T-helper 17 cell (primary cell): Measurements from ENCODE around the gene GGT6. TPM values are rescaled to one million over a fixed set of nuclear protein-coding genes. Genes with fewer than 3 reads are reported as not detected.

ENCODE experiments used
- ATAC-seq: fragments of 150-1000 bp; cut with Tn5 transposase; 2 replicates; pipeline ENCODE4 v1.10.0; 2021; ENCODE audit warnings: mild to moderate bottlenecking, moderate library complexity
- DNase-seq, 3 donors: peaks; one replicate each; pipeline versions ENCODE4 v3.0.0 to v3.0.0-alpha.2; 2020 to 2021
- H3K9me3 ChIP-seq: one replicate; pipeline ENCODE4 v1.7.0; 2013; ENCODE audit warnings: low read length, mild to moderate bottlenecking; ENCODE audit not compliant: control insufficient read depth, poor library complexity, severe bottlenecking
- H3K27ac Mint-ChIP-seq: one replicate; pipeline ENCODE4 v1.8.0; 2022; ENCODE audit warnings: mild to moderate bottlenecking, moderate library complexity, mixed read lengths
- H3K27me3 Mint-ChIP-seq: one replicate; pipeline ENCODE4 v1.8.0; 2022; ENCODE audit warnings: mixed read lengths
- H3K36me3 Mint-ChIP-seq: one replicate; pipeline ENCODE4 v1.8.0; 2022; ENCODE audit warnings: low read depth, mixed read lengths
- H3K4me1 Mint-ChIP-seq: one replicate; pipeline ENCODE4 v1.8.0; 2022; ENCODE audit warnings: mild to moderate bottlenecking, mixed read lengths
- H3K4me3 Mint-ChIP-seq: one replicate; pipeline ENCODE4 v1.8.0; 2022; ENCODE audit warnings: mild to moderate bottlenecking, moderate library complexity, mixed read lengths
- total RNA-seq, 4 donors: library from RNA in 2 of 4; stranded (reverse) in 2 of 4; gene quantifications; one replicate each; pipeline ENCODE4 v1.2.3 and lab custom pipeline; 2022 to 2026

The GGT6 gene
- total RNA-seq, 2 donors from 2014 or later: not detected

DNA sequence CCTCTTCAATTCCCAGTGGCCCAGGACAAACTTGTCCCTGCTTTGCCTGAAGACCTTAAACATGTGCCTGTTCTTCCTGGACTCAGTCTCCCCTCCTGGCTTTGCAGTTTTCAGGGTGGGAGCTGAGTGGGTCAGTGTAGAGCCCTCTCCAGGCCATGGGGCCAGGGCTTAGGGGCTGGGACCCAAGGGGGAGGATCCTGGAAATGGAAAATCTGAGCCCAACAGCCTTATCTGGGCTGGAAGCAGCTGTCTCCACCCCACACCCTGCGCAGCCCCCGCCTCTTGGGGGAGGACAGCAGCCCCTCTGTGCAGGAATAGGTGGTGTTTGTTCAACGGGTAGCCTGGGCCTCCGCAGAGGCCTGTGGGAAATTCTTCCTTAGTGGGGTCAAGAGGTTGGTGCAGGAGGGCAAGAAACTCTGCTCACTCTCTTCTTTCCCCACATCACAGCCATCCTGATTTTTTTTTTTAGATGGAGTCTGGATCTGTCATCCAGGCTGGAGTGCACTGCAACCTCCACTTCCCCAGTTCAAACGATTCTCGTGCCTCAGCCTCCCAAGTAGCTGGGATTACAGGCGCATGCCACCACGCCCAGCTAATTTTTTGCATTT is 17.1 kb upstream of the GGT6 start:
- no peak for ATAC-seq

DNA sequence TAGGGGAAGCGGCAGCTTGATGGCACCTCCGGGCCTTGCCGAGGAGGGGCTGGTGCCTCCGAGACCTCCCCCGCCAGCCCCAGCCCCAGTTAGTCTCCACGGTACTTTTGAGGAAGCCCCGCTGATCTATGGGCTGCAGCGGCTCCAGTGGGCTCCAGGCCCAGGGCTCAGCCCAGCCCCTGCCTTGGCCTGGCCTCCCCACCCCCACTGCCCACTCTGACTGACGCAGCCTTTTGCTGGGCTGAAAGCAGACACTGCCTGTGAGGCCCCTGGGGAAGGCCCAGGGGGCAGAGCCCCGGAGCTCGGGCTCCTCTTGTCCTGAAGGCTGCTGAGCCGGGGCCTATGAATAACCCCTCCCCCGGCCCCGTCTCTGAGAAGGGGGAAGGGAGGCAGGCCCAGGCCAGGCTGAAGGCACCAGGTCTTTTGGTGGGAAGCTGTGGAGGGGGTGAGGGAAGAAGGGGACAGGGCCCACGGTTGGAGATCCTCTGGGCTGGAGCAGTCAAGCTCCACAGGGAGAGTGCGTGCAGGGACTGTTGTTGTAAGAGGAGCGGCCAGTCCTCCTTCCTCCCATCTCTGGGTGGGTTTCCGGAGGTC is 16.4 kb upstream of the GGT6 start:
- Mint-ChIP-seq H3K4me1 (peaks cover 11% of the 10 kb centered on the region), H3K27ac (no peak overlapping the region), H3K4me3 (no peak overlapping the region), H3K36me3 (peaks cover 3% of the 10 kb centered on the region), H3K27me3 (peaks cover 11% of the 10 kb centered on the region)
- DNase-seq (no peak), ATAC-seq (no peak)
- H3K9me3 ChIP-seq: no peaks in the 10 kb centered on the region

More for the DNA sequence above, 17.1 kb upstream of the GGT6 start:
- Mint-ChIP-seq H3K27me3 (peaks cover 18% of the 10 kb centered on the region), H3K4me1 (peaks cover 11% of the 10 kb centered on the region), H3K27ac (no peak overlapping the region), H3K4me3 (no peak overlapping the region), H3K36me3 (peaks cover 4% of the 10 kb centered on the region)
- no peak for DNase-seq
- no peaks in the 10 kb centered on the region for H3K9me3 ChIP-seq

DNA sequence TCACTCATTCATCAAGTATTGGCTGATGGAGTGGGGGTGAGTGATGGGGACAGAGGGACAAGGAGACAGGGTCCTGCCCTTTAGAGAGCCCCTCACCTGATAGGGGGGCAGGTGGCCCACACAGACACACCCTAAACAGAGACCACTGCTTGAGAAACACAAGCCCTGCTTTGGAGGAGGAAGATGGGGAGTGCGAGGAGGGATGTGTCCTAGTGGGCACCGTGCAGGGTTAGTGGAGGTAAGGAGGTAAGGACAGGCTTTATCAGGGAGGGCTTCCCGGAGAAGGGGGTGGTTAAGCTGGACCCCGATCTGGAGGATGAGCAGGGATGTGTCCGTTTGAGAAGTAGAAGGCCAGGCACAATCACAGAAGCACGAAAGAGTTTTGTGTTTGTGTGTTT is 15.8 kb upstream of the GGT6 start:
- H3K36me3 Mint-ChIP-seq: peaks cover 2% of the 10 kb centered on the region
- peaks cover 4% of the 10 kb centered on the region for H3K27me3 Mint-ChIP-seq
- DNase-seq: no peak
- no peaks in the 10 kb centered on the region for H3K9me3 ChIP-seq
- no peak for ATAC-seq
- no peak overlapping the region for H3K27ac Mint-ChIP-seq
- H3K4me3 Mint-ChIP-seq: no peak overlapping the region
- peaks cover 11% of the 10 kb centered on the region for H3K4me1 Mint-ChIP-seq

DNA sequence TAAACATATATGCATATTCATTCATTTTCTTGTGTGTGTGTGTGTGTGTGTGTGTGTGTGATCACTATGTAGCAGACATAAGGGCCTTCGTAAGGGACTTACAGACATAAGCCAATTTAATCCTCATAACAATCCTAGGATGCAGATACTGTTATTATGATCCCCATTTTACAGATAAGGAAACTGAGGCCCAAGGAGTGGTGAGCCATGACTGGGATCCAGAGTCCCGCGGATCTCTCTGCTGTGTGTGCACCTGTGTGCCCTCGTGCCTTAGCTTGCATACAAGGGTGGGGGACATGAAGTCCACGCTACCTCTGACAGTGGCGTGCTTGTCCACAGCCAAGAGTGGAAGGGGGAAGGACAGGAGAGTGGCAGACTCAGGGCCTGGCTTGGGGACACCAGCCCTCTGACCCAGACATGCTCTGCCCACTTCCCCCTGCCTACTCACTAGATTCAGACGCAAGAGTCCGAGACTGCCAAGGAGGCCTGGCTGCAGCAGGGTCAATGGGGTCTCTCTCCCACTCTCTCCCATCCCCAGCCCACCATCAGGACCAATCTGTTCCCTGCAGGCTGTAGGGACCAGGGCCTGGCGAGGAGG is 14.2 kb upstream of the GGT6 start:
- H3K4me3 Mint-ChIP-seq: no peak overlapping the region
- peaks cover 11% of the 10 kb centered on the region for H3K4me1 Mint-ChIP-seq
- H3K27ac Mint-ChIP-seq: peak overlapping the region; percentile 88
- no peaks in the 10 kb centered on the region for H3K27me3 Mint-ChIP-seq
- ATAC-seq (no peak), DNase-seq (no peak)
- H3K36me3 Mint-ChIP-seq: no peaks in the 10 kb centered on the region
- no peaks in the 10 kb centered on the region for H3K9me3 ChIP-seq

DNA sequence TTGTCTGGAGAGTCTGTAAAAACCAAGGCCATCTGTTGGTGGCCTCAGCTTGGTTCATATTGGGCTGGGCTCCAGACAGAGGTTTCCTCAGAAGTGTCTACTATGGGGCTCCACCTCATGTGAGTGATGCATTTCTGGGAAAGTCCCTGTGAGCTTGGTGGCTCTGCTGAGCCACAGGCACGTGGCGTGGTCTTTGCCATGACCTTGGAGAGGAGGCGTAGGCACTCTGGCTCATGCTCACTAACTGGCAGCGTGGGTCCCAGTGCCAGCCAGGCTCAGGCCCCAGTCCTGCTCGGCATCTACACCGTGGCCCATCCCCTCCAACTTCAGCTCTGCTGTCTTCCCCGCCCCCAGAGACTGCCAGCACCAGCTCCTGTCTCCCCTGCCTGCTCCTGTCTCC is 13.3 kb upstream of the GGT6 start:
- H3K27me3 Mint-ChIP-seq: no peaks in the 10 kb centered on the region
- peak overlapping the region; percentile 88 for H3K27ac Mint-ChIP-seq
- peaks cover 13% of the 10 kb centered on the region for H3K4me1 Mint-ChIP-seq
- DNase-seq (peak in 2 of 3 donors; percentile 37 to 44), ATAC-seq (peak; percentile 99)
- no peaks in the 10 kb centered on the region for H3K36me3 Mint-ChIP-seq
- no peaks in the 10 kb centered on the region for H3K9me3 ChIP-seq
- H3K4me3 Mint-ChIP-seq: no peak overlapping the region

DNA sequence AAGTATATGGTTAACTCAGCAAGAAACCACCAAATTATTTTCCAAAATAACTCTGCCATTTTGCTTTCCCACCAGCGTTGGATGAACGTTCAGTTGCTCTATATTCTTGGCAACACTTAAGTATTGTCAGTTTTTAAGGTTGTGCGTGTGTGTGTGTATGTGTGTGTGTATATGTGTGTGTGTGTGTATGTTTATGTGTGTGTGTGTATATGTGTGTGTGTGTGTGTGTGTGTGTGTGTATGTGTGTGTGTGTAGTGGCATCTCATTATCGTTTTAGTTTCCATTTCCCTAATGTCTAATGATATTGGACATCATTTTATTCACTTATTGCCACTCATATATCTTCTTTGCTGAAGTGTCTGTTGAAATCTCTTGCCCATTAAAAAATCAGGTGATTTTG is 12.7 kb upstream of the GGT6 start:
- ATAC-seq (no peak), DNase-seq (no peak)
- H3K36me3 Mint-ChIP-seq: no peaks in the 10 kb centered on the region
- H3K9me3 ChIP-seq: no peaks in the 10 kb centered on the region
- H3K27ac Mint-ChIP-seq: peak overlapping the region; percentile 88
- H3K27me3 Mint-ChIP-seq: no peaks in the 10 kb centered on the region
- H3K4me1 Mint-ChIP-seq: peaks cover 13% of the 10 kb centered on the region
- no peak overlapping the region for H3K4me3 Mint-ChIP-seq

DNA sequence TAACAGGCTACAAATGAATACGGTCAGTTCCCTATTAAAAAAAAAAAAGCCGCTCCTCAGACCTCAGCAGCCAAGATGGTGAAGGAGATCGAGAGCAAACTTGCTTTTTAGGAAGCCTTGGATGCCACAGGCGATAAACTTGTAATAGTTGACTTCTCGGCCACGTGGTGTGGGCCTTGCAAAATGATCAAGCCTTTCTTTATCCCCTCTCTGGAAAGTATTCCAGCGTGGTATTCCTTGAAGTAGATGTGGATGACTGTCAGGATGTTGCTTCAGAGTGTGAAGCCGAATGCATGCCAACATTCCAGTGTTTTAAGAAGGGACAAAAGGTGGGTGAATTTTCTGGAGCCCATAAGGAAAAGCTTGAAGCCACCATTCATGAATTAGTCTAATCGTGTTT is 11.8 kb upstream of the GGT6 start:
- Mint-ChIP-seq H3K27me3 (no peaks in the 10 kb centered on the region), H3K4me3 (no peak overlapping the region), H3K4me1 (peaks cover 13% of the 10 kb centered on the region), H3K27ac (no peak overlapping the region), H3K36me3 (no peaks in the 10 kb centered on the region)
- DNase-seq (no peak), ATAC-seq (no peak)
- no peaks in the 10 kb centered on the region for H3K9me3 ChIP-seq

DNA sequence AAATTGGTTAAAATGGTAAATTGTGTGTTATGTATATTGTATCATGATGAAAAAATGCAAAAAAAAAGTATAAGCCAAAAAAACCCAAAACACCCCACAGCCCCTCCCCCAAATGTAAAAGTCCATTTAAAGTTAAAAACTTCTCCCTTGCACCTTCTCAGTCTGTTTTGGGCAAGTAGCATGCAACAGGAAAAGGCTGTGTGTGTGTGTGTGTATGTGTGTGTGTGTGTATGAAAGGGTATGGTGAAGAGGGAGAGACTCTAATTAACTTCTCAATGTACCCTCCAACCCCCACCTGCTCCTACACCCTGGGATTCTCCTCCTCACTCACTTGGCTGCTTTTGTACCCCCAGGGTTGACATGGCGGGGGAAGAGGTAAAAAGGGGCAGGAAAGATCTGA is 9.2 kb upstream of the GGT6 start:
- no peak overlapping the region for H3K4me3 Mint-ChIP-seq
- H3K4me1 Mint-ChIP-seq: peaks cover 23% of the 10 kb centered on the region
- H3K27ac Mint-ChIP-seq: no peak overlapping the region
- DNase-seq: no peak
- H3K9me3 ChIP-seq: no peaks in the 10 kb centered on the region
- no peaks in the 10 kb centered on the region for H3K36me3 Mint-ChIP-seq
- peaks cover 5% of the 10 kb centered on the region for H3K27me3 Mint-ChIP-seq
- ATAC-seq: no peak

DNA sequence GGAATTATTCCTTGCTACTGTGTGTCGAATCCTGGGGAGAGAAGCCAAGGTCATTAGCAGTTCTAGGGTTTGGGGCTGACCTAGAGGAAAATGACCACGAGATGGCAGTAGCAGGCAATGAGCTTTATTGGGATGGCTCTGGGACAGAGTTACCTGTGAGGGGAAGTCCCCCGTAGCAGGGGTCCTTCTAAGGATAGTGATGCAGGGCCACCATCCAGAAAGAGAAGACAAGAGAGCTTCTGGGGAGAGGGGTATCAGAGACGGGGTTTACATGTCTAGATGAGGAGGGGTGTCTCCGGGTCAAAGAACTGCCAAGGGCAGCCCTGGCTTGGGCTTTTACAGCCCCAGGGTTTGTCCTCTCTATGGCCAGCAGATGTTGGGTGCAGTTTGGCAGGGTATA is 6.4 kb upstream of the GGT6 start:
- H3K36me3 Mint-ChIP-seq: no peaks in the 10 kb centered on the region
- no peak overlapping the region for H3K4me3 Mint-ChIP-seq
- H3K4me1 Mint-ChIP-seq: peaks cover 28% of the 10 kb centered on the region
- peak overlapping the region; percentile 65 for H3K27ac Mint-ChIP-seq
- ATAC-seq: peak; percentile 56
- DNase-seq: no peak
- H3K27me3 Mint-ChIP-seq: peaks cover 5% of the 10 kb centered on the region
- no peaks in the 10 kb centered on the region for H3K9me3 ChIP-seq

DNA sequence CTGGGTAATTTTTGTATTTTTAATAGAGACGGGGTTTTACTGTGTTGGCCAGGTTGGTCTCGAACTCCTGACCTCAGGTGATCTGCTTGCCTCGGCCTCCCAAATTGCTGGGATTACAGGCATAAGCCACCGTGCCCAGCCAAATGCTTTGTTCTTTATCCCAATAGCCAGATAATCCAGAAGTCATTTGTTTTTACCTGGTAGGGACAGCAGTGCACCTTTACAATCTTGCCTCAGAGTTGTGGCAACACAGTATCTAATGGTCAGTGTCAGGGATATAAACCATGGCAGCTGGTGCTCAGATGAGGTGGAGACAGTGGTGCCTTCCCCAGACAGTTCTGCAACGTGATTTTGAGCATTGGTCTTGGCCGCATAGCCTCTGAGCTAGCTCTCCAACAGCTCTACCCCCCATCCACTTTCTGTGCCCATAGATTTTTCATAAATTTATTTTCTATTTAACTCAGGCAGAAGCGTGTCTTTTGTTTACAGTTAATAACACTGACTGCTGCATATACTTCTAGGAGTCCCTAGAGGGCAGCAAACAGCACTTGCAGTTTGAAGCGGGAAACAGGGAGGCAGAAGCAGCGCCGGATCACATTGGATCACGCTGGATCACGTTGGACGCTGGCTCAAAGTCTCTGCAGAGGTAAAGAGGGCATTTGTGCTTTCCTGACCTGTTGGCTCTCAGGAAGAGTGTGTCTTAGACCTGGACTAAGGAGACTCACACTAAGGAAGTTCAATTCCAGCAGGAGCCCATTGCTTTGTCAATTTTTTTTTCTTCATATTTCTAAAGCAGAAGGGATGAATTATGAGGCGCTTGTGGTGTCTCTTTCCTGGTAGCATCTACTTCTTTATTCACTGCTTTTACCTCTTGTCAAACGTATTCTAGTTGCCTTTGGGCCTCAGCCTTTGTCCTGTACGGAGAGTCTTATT is 5.1 kb upstream of the GGT6 start:
- peaks cover 5% of the 10 kb centered on the region for H3K27me3 Mint-ChIP-seq
- H3K4me1 Mint-ChIP-seq: peaks cover 28% of the 10 kb centered on the region
- peak in 1 of 3 donors; percentile 35 for DNase-seq
- H3K27ac Mint-ChIP-seq: peak overlapping the region; percentile 68
- H3K9me3 ChIP-seq: no peaks in the 10 kb centered on the region
- H3K36me3 Mint-ChIP-seq: no peaks in the 10 kb centered on the region
- peak; percentile 80 for ATAC-seq
- H3K4me3 Mint-ChIP-seq: no peak overlapping the region

DNA sequence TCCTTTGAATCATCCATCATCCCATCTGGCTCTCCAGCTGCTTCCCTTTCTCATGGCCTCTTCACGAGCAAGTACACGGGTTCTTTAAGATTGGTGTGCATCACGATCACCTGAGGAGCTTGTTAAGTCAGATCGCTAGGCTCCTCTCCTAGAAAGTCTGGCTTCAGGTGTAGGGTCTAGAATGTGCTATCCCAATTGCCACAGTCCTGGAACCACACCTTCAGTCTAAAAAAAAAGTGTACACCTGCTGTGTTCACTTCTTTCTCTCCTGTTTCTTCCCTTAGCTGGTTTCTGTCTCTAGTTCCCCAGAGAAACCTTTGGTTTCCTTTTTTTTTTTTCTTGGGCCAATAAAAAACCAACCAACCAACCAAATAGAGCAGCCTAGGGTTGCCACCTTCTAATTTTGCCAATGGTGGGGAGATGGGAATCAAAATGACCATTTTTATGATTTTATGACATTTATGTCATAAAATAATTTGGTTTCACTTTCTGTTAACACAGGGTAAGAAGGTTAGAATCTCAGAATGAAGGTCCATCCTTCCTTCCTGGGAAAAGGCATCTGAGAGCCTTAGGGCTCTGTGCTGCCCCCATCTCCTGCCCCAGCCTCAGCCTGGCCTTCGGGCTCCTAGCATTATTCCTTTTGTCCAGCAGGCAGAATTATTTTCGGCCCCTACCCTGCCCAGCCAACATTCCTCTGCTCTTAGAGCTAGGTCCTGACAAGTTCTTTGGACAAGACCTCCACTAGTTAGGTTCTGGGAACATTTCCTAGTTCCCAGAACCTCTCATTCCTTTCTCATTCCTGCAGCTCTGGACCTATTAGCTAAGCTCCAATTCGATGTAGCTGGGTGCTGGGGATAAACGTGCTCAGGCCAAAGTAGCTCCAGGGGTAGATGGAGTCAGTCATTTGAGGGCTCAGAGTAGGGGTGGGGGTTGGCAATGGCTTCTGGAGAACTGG is 1.9 kb upstream of the GGT6 start:
- peak overlapping the region; percentile 82 for H3K4me3 Mint-ChIP-seq
- ATAC-seq: no peak
- no peaks in the 10 kb centered on the region for H3K36me3 Mint-ChIP-seq
- DNase-seq: no peak
- peaks cover 25% of the 10 kb centered on the region for H3K4me1 Mint-ChIP-seq
- H3K27ac Mint-ChIP-seq: peak overlapping the region; percentile 88
- peaks cover 5% of the 10 kb centered on the region for H3K27me3 Mint-ChIP-seq
- no peaks in the 10 kb centered on the region for H3K9me3 ChIP-seq

DNA sequence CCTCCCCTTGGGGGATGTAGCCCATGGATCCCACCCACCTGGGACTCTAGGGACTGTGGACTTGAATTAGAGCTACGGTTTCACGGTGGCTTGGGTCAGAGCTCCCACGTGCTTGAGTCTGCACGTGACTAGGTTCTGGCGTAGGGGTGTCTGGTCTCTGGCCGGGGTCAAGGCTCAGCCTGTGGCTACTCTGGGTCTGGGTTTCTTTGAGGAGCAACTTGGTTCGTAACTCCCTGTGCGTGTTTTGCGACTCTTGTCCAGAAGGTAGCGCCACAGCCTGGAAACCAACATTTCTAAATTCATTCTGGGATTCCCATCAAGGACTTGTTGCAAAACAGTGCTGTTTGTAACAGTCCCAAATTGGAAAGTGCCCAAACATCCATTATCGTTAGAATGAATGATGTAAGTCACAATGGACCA is 470 bp upstream of the GGT6 start:
- Mint-ChIP-seq H3K36me3 (no peaks in the 10 kb centered on the region), H3K4me1 (peaks cover 20% of the 10 kb centered on the region)
- ATAC-seq: no peak

More for the DNA sequence above, 470 bp upstream of the GGT6 start:
- no peak overlapping the region for H3K27ac Mint-ChIP-seq
- no peaks in the 10 kb centered on the region for H3K27me3 Mint-ChIP-seq
- H3K9me3 ChIP-seq: no peaks in the 10 kb centered on the region
- no peak for DNase-seq
- H3K4me3 Mint-ChIP-seq: no peak overlapping the region
